HG02938 (cell line): ENCODE measurements around the gene PHYHD1.
A peak's percentile ranks its signal among the peaks of the same experiment; 100 is the strongest.

Experiments
- ATAC-seq: cut with Tn5 transposase; IDR thresholded peaks from one replicate; pipeline ENCODE4 v1.9.1; 2021; ENCODE audit warnings: mild to moderate bottlenecking, moderate library complexity; ENCODE audit not compliant: unreplicated experiment

PHYHD1 gene

GRCh38 chr9:128899566-128900322, 21.0 kb upstream of the PHYHD1 start:
- no peak for ATAC-seq

- no peak for ATAC-seq
Measured at GRCh38 chr9:128901379-128901778, 19.4 kb upstream of the PHYHD1 start.

DNA sequence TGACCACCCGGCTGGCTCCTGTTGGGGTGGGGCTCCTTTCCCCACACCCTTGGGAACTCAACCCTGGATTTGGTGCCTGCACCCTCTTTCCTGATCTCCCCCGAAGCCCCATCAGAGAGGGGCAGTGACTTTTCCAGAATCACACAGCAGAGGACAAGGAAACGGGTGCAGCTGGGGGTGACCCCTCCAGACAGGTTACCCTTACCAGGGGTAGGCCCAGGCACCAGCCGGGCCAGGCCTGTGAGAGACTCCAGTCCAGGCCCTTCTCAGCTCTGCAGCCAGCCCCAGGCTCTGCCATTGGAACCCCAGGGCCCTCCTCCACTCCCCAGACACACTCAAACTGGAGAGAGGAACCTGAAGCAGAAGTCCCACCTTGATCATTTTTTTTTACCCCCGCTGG, 19.0 kb upstream of the PHYHD1 start:
- no peak for ATAC-seq

- ATAC-seq, result peak; percentile 73
Measured at GRCh38 chr9:128902351-128903078, 18.3 kb upstream of the PHYHD1 start.

DNA sequence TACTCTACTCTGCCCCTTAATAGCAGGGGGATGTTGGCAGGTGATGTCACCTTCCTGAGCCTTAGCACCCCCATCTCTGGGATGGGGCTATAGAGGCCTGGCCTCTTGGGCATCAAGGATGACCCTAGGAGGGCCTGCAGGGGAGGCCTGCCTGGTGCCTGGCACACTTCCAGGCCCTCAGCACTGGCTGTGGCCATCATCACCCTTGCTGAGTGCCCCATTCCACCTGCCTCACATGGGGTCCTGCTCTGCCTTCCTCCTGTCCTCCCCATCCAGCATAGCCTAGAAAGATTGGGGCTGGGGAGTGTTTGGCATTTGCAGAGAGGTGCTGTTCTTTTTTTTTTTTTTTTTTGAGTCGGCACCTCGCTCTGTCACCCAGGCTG, 17.7 kb upstream of the PHYHD1 start:
- ATAC-seq, result no peak

- ATAC-seq, result no peak
Measured at GRCh38 chr9:128903871-128904620, 16.7 kb upstream of the PHYHD1 start.

DNA sequence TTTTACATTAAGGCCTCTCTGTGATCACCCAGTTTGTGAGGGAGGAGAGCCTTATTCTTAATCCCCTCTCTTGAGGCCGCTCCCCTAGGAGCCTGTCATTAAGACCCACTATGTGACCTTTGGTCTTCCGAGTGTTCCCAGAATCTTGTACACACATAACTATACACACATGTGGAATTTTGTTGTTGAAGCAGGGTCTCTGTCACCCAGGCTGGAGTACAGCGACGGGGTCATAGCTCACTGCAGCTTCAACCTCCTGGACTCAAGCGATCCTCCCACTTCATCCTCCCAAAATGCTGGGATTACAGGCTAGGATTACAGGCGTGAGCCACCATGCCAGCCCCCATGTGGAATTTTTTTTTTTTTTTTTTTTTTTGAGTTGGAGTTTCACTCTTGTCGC, 14.8 kb upstream of the PHYHD1 start:
- no peak for ATAC-seq

DNA sequence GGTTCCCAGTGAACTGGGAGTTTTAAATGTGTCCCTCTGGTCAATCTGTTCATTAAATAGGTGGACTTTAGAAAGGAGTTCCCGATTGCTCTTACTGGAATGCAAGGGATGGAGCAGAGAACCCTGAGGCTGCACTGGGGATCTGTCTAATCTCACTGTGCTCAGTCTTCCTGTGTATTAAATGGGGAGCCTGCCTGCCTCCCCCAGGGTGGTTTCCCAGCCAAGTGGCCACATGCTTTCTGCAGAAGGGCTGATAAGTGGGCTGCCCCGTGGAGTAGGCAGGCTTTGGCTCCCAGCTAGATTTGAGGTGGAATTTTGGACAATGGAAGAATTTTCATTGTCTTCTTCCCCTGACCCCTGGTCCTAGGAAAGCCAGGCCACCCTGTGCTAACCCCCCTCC, 14.0 kb upstream of the PHYHD1 start:
- no peak for ATAC-seq

- no peak for ATAC-seq
Measured at GRCh38 chr9:128908372-128908771, 12.4 kb upstream of the PHYHD1 start.

DNA sequence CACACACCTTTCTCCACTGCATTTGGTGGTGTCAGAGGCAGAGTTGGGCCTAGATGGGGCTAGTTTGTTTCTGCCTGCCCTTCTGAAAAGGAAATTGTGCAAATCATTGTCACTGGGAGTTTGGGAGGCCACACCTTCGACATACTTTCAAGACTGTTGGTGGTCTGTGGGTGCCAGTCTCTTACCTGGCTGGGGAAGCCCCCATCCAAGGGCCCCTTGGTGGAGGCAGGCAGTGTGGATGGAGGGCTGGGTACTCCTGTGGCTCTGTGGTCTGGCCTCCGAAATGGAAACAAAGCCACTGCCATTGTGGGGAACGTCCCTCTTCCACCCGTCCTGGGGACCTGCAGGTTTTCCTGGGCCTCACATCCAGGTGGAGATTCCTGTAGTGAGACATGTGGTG, 10.9 kb upstream of the PHYHD1 start:
- ATAC-seq, result no peak

DNA sequence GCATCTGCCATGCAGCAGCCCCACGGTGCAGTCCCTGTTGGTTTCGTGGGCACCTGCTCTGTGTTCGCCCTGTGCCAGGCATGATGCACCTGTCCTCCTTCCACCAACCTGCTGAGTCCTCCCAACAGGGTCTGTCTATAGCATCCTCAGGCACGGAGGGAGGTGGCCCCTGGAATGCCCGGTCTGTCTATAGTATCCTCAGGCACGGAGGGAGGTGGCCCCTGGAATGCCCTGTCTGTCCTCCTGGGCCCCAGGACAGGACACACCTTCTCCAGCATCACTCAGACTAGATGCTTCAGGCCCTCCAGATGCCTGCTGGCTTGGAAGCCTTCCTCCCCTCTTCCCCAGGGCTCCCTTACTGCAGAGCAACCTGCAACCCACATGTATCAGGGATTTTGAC, 9.9 kb upstream of the PHYHD1 start:
- no peak for ATAC-seq

DNA sequence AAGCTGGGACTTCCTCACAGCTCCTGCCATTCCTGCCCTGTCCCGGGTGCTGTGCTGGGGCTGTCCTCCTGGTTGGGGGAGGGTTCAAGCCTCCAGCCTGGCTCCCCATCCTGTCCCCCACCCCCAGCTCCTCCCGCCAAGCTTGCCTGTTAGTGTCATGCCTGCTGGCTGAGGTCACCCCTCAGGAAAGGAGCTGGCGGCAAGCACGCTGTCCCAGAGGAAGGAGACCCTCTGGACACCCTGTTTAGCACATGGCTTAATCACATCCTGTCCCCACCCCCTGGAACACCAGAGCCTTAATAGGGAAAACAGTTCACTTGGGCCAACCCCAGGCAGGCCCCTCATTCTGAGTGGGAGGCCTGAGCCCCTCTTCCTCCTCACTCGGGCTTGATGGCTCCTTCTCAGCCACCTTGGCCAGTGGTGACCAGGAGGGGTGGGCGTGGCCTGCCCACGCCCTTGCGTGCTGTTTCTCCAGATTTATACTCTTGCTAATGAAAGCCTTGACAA, 9.2 kb upstream of the PHYHD1 start:
- no peak for ATAC-seq

- ATAC-seq, result no peak
Measured at GRCh38 chr9:128912270-128912853, 8.4 kb upstream of the PHYHD1 start.

GRCh38 chr9:128913048-128913900, 7.5 kb upstream of the PHYHD1 start:
- no peak for ATAC-seq

GRCh38 chr9:128913995-128914772, 6.6 kb upstream of the PHYHD1 start:
- ATAC-seq, result no peak

- no peak for ATAC-seq
Measured at GRCh38 chr9:128916204-128916603, 4.6 kb upstream of the PHYHD1 start.

DNA sequence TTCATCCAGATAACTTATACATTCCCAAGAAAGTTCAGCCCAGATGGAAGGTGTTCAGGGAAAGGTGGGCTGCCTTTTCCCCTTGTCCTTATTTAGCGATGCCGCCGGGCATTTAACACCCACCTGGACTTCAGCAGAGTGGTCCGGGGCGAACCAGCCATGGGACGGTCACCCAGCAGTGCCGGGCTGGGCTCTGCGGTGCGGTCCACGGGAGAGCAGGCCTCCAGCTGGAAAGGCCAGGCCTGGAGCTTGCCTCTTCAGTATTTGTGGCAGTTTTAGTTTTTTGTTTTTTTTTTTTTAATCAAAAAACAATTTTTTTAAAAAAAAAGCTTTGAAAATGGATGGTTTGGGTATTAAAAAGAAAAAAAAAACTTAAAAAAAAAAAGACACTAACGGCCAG, 4.0 kb upstream of the PHYHD1 start:
- ATAC-seq, result no peak

GRCh38 chr9:128917151-128917849, 3.5 kb upstream of the PHYHD1 start:
- no peak for ATAC-seq

GRCh38 chr9:128918921-128919320, 1.9 kb upstream of the PHYHD1 start:
- ATAC-seq, result no peak
